GM12873 (cell line): Measurements from ENCODE around the gene CACNA1C.

Experiments used
- TF ChIP-seq, protein P1 (sequence below): IDR thresholded peaks from 2 replicates; pipeline ENCODE4 v1.5.1; 2012; ENCODE audit warnings: low read depth, mild to moderate bottlenecking, moderate library complexity, low read length, control low read depth; ENCODE audit not compliant: insufficient read depth; ENCODE audit errors: missing control alignments

Gene CACNA1C

GRCh38 chr12:2304223-2304622 is 251.4 kb downstream of the CACNA1C start:
- TF ChIP-seq, protein P1, sequence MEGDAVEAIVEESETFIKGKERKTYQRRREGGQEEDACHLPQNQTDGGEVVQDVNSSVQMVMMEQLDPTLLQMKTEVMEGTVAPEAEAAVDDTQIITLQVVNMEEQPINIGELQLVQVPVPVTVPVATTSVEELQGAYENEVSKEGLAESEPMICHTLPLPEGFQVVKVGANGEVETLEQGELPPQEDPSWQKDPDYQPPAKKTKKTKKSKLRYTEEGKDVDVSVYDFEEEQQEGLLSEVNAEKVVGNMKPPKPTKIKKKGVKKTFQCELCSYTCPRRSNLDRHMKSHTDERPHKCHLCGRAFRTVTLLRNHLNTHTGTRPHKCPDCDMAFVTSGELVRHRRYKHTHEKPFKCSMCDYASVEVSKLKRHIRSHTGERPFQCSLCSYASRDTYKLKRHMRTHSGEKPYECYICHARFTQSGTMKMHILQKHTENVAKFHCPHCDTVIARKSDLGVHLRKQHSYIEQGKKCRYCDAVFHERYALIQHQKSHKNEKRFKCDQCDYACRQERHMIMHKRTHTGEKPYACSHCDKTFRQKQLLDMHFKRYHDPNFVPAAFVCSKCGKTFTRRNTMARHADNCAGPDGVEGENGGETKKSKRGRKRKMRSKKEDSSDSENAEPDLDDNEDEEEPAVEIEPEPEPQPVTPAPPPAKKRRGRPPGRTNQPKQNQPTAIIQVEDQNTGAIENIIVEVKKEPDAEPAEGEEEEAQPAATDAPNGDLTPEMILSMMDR: no peak

- TF ChIP-seq, protein P1: no peak
These were observed 253.2 kb downstream of the CACNA1C start for GRCh38 chr12:2306012-2306411.

DNA sequence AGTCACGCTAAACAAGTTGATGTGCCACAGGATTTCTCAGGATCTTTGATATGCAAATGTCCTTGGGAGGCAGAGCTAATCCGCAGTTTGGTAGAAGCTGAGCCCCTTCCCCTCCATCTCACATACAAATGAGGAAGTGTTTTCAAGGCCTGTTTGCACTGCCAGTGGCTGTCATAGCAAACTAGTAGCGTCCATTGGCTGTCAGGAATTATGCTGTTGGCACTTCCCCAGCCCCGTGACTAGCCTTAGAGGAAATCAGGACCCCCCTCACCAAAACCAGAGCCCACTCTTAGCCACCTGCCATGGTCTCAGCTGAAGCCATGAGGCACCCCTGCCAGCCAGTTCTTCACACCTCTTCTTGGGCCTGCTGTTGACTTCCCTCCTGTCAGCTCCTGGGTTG is 253.9 kb downstream of the CACNA1C start:
- TF ChIP-seq, protein P1: no peak

- TF ChIP-seq, protein P1: no peak
These were observed 254.8 kb downstream of the CACNA1C start for GRCh38 chr12:2307550-2307949.

- TF ChIP-seq, protein P1: no peak
These were observed 256.9 kb downstream of the CACNA1C start for GRCh38 chr12:2309647-2310046.

DNA sequence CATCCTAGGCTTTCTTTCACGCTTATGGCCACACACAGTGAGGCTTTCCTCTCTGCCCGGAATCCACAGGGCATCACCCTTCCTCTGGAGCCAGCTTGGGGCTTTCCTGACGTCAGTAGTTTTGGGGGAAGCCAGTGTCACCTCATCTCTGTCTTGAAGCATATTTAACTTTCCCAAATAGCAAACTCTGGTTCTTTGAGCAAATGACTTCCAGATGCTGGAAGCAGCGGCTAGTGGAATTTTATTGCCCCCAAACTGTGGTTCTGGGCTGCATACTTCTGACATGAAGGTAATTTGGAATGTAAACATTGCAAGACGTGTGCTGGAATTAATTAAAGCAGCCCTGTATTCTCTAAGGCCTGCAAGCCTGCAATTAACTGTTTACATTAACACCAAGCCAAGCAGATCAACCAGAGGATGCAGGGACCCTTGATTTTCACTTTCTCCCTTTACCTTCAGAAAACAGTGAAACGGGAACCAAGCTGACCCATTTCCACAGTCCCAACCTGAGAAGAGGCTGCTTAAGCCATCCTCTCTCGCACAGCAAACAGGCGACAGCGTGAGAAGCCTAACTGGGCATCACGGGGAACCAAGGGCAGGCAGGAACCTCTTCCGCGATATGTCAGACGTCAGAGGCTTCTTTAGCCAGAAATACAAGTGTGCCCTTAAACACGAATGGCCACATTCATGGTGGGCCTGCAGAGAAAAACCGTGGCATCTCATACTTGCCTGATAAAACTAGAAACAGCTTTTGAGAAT is 258.4 kb downstream of the CACNA1C start:
- TF ChIP-seq, protein P1: no peak

DNA sequence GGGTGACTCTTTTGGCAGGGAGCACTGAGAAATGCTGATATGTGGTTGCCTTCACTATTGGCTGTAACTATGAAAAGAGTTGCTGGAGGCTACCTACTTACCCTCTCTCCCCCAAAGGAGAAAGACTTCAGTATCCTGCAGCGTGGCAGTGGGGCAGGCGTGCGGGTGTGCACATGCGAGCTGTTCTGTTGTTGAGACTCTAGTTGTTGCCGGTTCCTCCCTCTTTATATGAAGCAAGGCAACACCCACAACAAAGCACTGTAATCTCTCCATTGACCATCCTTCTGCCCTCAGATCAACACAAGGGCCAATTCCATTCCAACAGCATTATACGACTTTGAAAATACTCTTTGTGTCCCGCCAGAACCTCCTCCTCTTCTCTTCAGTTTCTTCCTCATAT is 259.4 kb downstream of the CACNA1C start:
- TF ChIP-seq, protein P1: no peak

GRCh38 chr12:2312770-2313169 is 260.0 kb downstream of the CACNA1C start:
- TF ChIP-seq, protein P1: no peak
